Mesothelial cell of epicardium (in vitro differentiated cells): Measurements from ENCODE around the gene MED13L. TPM values are rescaled to one million over a fixed set of nuclear protein-coding genes. Genes with fewer than 3 reads are reported as not detected.

ENCODE experiments used
- DNase-seq, 2 experiments: peaks; one replicate each; pipeline ENCODE4 v3.0.0; 2021; ENCODE audit warnings: low spot score in 2 of 2; ENCODE audit not compliant: unreplicated experiment in 2 of 2
- H3K27ac Mint-ChIP-seq: 2 replicates; pipeline ENCODE4 v1.8.0; 2021; ENCODE audit warnings: mixed read lengths
- H3K27me3 Mint-ChIP-seq: 2 replicates; pipeline ENCODE4 v1.8.0; 2021; ENCODE audit warnings: low read depth, mixed read lengths
- H3K36me3 Mint-ChIP-seq: 2 replicates; pipeline ENCODE4 v1.8.0; 2021; ENCODE audit warnings: mixed read lengths
- H3K4me1 Mint-ChIP-seq: 2 replicates; pipeline ENCODE4 v1.8.0; 2021; ENCODE audit warnings: mixed read lengths
- H3K4me3 Mint-ChIP-seq: 2 replicates; pipeline ENCODE4 v1.8.0; 2021; ENCODE audit warnings: mild to moderate bottlenecking, moderate library complexity, mixed read lengths
- H3K9me3 Mint-ChIP-seq: 2 replicates; pipeline ENCODE4 v1.8.0; 2021; ENCODE audit warnings: mixed read lengths
- total RNA-seq: library from RNA; stranded (reverse); gene quantifications from 3 replicates; pipeline ENCODE4 v1.2.1, GENCODE V29; 2021
- TF ChIP-seq, protein P1 (sequence below): fragments of 200-600 bp; sonication (generic); IDR thresholded peaks from one replicate; pipeline ENCODE4 v1.5.0; 2021; ENCODE audit warnings: antibody characterized with exemption; ENCODE audit not compliant: unreplicated experiment

Gene MED13L
- total RNA-seq, 1 donor from 2014 or later, result 179 TPM

DNA sequence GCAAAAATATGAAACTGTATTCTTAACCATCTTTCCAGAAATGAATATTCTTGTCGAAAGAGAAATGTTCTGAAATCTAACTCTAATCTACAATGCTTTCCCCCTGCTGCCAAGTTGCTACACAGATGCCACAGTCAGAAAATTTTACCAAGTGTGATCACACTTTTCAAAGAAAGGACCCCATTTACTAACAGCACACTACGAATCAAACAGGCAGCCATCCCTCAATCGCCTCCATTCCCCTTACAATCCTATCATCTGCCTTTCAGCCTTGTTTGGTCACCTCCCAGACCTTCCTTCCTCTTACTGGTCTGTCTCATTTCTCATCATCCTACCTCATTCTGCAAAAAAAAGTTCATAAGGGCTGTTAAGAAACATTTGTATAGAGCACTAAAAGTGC lies 190.1 kb downstream of the MED13L start:
- peaks cover 16% of the 10 kb centered on the region for H3K4me1 Mint-ChIP-seq
- H3K27ac Mint-ChIP-seq, result peak overlapping the region; percentile 8
- DNase-seq, result no peak
- H3K36me3 Mint-ChIP-seq, result peaks cover 7% of the 10 kb centered on the region
- no peaks in the 10 kb centered on the region for H3K9me3 Mint-ChIP-seq
- TF ChIP-seq, protein P1, sequence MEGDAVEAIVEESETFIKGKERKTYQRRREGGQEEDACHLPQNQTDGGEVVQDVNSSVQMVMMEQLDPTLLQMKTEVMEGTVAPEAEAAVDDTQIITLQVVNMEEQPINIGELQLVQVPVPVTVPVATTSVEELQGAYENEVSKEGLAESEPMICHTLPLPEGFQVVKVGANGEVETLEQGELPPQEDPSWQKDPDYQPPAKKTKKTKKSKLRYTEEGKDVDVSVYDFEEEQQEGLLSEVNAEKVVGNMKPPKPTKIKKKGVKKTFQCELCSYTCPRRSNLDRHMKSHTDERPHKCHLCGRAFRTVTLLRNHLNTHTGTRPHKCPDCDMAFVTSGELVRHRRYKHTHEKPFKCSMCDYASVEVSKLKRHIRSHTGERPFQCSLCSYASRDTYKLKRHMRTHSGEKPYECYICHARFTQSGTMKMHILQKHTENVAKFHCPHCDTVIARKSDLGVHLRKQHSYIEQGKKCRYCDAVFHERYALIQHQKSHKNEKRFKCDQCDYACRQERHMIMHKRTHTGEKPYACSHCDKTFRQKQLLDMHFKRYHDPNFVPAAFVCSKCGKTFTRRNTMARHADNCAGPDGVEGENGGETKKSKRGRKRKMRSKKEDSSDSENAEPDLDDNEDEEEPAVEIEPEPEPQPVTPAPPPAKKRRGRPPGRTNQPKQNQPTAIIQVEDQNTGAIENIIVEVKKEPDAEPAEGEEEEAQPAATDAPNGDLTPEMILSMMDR, result no peak
- H3K27me3 Mint-ChIP-seq, result no peaks in the 10 kb centered on the region
- H3K4me3 Mint-ChIP-seq, result no peak overlapping the region

DNA sequence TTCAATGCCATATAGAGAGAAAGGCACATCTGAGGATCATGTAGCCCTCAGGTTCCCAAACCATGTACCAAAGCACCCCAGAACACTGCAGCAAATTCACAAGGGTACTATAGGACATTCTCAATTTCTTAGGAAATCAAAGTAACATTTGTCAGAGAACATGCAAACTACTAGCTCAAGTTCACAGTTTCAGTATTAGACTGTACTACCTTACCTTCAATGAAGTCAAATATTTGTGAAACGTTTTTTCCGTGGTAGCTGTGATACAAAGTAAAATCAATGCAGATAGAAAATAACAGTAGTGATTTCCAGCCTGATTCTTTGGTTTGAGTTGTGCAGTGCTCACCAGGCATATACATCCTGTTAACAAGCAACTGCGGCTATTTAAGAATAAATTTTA lies 197.1 kb downstream of the MED13L start:
- H3K4me3 Mint-ChIP-seq, result no peak overlapping the region
- no peak for DNase-seq

DNA sequence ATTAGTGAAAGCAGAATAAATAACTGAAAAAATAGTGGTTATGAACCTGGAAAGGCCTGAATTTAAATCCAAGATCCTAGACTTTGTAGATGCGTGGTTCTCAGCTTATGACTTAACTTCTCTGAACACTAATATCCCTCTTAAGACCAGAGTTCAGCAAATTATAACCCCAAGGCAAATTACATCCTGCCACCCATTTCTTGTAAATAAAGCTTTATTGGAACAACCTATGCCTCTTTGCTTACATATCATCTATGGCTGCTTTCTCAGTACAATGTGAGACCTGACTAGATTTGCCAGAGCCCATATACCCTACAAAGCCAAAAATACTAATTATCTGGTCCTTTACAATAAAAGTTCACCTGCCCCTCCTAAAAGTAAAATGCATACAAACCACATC lies 199.1 kb downstream of the MED13L start:
- TF ChIP-seq, protein P1, result no peak
- Mint-ChIP-seq H3K27me3 (no peaks in the 10 kb centered on the region), H3K9me3 (no peaks in the 10 kb centered on the region), H3K36me3 (no peaks in the 10 kb centered on the region), H3K27ac (no peak overlapping the region), H3K4me3 (no peak overlapping the region), H3K4me1 (peaks cover 22% of the 10 kb centered on the region)
- no peak for DNase-seq

More for the DNA sequence above, 197.1 kb downstream of the MED13L start:
- peaks cover 7% of the 10 kb centered on the region for H3K4me1 Mint-ChIP-seq
- no peaks in the 10 kb centered on the region for H3K9me3 Mint-ChIP-seq
- TF ChIP-seq, protein P1, result no peak
- H3K36me3 Mint-ChIP-seq, result no peaks in the 10 kb centered on the region
- H3K27ac Mint-ChIP-seq, result no peak overlapping the region
- no peaks in the 10 kb centered on the region for H3K27me3 Mint-ChIP-seq

DNA sequence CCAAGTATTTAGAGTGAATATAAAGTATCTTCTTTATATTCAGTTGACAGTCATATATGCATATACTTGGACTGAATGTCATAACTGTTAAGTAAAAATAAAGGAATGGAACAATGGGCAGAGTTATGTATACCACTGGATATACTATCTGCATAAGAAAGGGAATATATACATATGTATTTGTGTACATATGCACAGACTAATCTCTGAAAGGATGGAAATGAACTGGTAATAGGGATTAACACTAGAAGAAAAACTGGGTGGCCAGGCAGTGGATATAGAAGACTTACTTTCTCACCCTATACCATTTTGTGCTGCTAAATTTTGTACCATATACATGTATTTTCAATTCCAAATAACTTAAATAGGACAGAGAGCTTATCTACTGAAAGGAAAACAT lies 200.1 kb downstream of the MED13L start:
- no peak for DNase-seq
- no peaks in the 10 kb centered on the region for H3K9me3 Mint-ChIP-seq
- no peak overlapping the region for H3K27ac Mint-ChIP-seq
- no peak overlapping the region for H3K4me3 Mint-ChIP-seq
- TF ChIP-seq, protein P1, result no peak
- H3K4me1 Mint-ChIP-seq, result peaks cover 22% of the 10 kb centered on the region
- no peaks in the 10 kb centered on the region for H3K27me3 Mint-ChIP-seq
- no peaks in the 10 kb centered on the region for H3K36me3 Mint-ChIP-seq

DNA sequence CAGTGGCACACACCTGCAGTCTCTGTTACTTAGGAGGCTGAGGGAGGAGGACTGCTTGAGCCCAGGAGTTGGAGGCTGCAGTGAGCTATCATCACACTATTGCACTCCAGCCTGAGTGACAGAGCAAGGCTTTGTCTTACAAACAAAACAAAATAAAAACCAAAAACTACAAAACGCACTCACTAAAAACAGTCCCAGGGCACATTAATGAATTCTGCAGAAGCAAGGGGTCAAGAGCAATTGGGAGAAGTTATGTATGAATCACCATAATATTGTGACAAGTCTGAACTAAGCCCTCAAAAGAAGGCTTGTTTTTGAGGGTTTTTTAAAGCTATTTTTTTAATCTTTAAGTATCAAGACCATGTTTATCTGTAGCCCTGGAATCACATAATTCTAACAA lies 201.1 kb downstream of the MED13L start:
- Mint-ChIP-seq H3K27ac (no peak overlapping the region), H3K4me1 (peaks cover 22% of the 10 kb centered on the region), H3K27me3 (no peaks in the 10 kb centered on the region), H3K4me3 (no peak overlapping the region), H3K36me3 (no peaks in the 10 kb centered on the region), H3K9me3 (no peaks in the 10 kb centered on the region)
- no peak for DNase-seq
- TF ChIP-seq, protein P1, result no peak

DNA sequence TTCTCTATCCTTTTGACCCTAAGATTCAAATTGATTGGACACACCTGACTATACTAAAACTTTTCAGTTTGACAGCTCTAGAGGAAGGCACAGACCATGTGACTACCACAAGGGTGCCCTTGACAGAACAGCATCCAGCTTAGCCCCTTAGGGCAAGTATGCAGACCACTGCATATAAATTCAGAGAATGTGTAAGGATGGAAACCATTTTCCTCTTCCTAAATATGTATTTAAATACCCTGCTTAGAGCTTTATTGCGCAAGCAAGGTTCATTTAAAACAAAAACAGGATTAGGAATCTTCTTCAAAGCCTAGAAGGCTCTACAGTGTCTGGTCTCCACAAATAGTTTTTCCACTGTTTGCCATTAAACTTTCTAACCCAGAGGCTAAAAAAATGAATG lies 202.8 kb downstream of the MED13L start:
- no peaks in the 10 kb centered on the region for H3K27me3 Mint-ChIP-seq
- peaks cover 22% of the 10 kb centered on the region for H3K4me1 Mint-ChIP-seq
- no peak overlapping the region for H3K4me3 Mint-ChIP-seq
- TF ChIP-seq, protein P1, result no peak
- no peak for DNase-seq
- peak overlapping the region; percentile 31 for H3K27ac Mint-ChIP-seq
- no peaks in the 10 kb centered on the region for H3K9me3 Mint-ChIP-seq
- H3K36me3 Mint-ChIP-seq, result no peaks in the 10 kb centered on the region
